Stomach (tissue), 9 donors: ENCODE results near the gene TMEM123. TPM values are rescaled to one million over a fixed set of nuclear protein-coding genes. Genes with fewer than 3 reads are reported as not detected.

ENCODE experiments used
- DNase-seq, 2 donors: peaks; one replicate each; pipeline versions ENCODE4 v3.0.0 to v3.0.0-alpha.2; 2013 to 2019
- H3K27ac ChIP-seq, 5 donors: fragments of 200-600 bp in 4 of 5; sonication (generic) in 4 of 5; one replicate each; pipeline ENCODE4 v1.5.1; 2013 to 2019; ENCODE audit warnings: mild to moderate bottlenecking in 1 of 5, moderate library complexity in 1 of 5
- H3K27me3 ChIP-seq, 3 donors: fragments of 200-600 bp; sonication (generic); one replicate each; pipeline ENCODE4 v1.5.1; 2017 to 2019; ENCODE audit warnings: mixed run types in 1 of 3
- H3K36me3 ChIP-seq, 4 donors: fragments of 200-600 bp; sonication (generic); 1 replicate in 3 of 4; 2 replicates in 1 of 4; pipeline ENCODE4 v1.5.1; 2016 to 2019
- H3K4me1 ChIP-seq, 4 donors: fragments of 200-600 bp; sonication (generic); one replicate each; pipeline ENCODE4 v1.5.1; 2016 to 2019
- H3K4me3 ChIP-seq, 4 donors: fragments of 200-600 bp; sonication (generic) in 3 of 4; one replicate each; pipeline ENCODE4 v1.5.1; 2016 to 2019; ENCODE audit warnings: mild to moderate bottlenecking in 1 of 4
- H3K9me3 ChIP-seq, 4 donors: fragments of 200-600 bp; sonication (generic); one replicate each; pipeline ENCODE4 v1.5.1; 2016 to 2019
- CTCF ChIP-seq, 7 experiments: fragments of 450-650 bp in 4 of 7; fragments of 200-600 bp in 3 of 7; sonication (generic) in 3 of 7; IDR thresholded peaks; one replicate each; pipeline ENCODE4 v1.5.1; 2016 to 2019; ENCODE audit warnings: antibody characterized with exemption in 7 of 7, control low read depth in 2 of 7, mild to moderate bottlenecking in 1 of 7
- EP300 ChIP-seq: sonication (generic); formaldehyde crosslinking; IDR thresholded peaks from one replicate; pipeline ENCODE4 v1.6.1; 2017; ENCODE audit warnings: antibody characterized with exemption
- POLR2A ChIP-seq, 4 donors: fragments of 450-650 bp; IDR thresholded peaks; one replicate each; pipeline ENCODE4 v1.6.1; 2016; ENCODE audit warnings: antibody characterized with exemption in 4 of 4, control low read depth in 2 of 4, mild to moderate bottlenecking in 1 of 4, moderate library complexity in 1 of 4
- POLR2AphosphoS5 ChIP-seq, 3 donors: sonication (generic); formaldehyde crosslinking; IDR thresholded peaks; one replicate each; pipeline ENCODE4 v1.6.1; 2016; ENCODE audit warnings: antibody characterized with exemption in 3 of 3
- WGBS, 5 donors: extraction: QIAGEN DNeasy Blood & Tissue Kit in 3 of 5; methylation state at CpG; one replicate each; pipeline versions ENCODE4 v1.1.5 to v1.1.7; 2013 to 2018; 5-methylcytosine and 5-hydroxymethylcytosine counted together
- intact Hi-C: fragments of 100-400 bp; cut with DNase I; formaldehyde crosslinking; loops from one replicate; pipeline ENCODE4 v1.15.1; 2023; ENCODE audit warnings: low total_unique reads
- polyA plus RNA-seq, 3 donors: library from polyadenylated mRNA; stranded (reverse); fragments of 200-250 nt; gene quantifications; one replicate each; pipeline ENCODE4 v1.2.3, GENCODE V29; 2013
- total RNA-seq, 5 donors: library from RNA; depleted of rRNA; stranded (reverse); fragments of >200 nt; gene quantifications; one replicate each; pipeline versions ENCODE4 v1.1.0 to v1.2.3, GENCODE V29; 2014 to 2016
- donor health status: healthy with polysubstance abuse.
- donor health status: Bipolar disorder and iron deficiency.
- donor health status: healthy.

TMEM123 gene
- total and polyA plus RNA-seq, 8 donors = 16.2 to 226 (median 51.6) TPM

DNA sequence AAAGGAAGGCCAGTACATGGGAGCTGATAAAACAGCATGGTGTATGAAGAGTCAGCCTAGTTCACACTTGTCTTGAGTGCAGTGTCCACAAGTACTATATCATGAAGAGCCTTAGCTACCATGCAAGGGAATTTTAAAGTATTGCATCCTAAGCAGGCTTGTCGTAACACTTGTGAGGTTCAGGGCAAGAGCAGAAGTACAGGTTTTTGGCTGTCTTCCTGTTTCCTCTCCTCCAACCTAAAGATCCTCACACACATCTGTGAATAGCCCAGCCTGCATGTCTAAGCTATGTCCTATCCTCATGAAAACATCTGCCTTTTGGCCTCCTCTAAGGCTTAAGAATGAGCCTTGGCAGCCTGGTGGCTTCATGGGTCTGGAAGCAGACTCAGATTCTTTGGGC lies 34.6 kb upstream of the TMEM123 start:
- H3K4me3 ChIP-seq = no peak overlapping the region
- no peaks in the 10 kb centered on the region for H3K36me3 ChIP-seq
- H3K4me1 ChIP-seq = peaks cover 0 to 5% (median 0%) of the 10 kb centered on the region in 4 donors
- H3K27ac ChIP-seq = no peak overlapping the region
- WGBS, 5 donors = 56 to 100% (median 84%) methylated on average over 1 of the region's 1 CpG
- intact Hi-C loops = loop anchor here (5.0 kb wide), 1 partner anchor 95 kb away; no protein-coding TSS in a partner anchor
- TF ChIP-seq CTCF (IDR thresholded peaks at IDR 0.05) (no peak), EP300 (no peak), POLR2A (IDR thresholded peaks at IDR 0.05) (no peak), POLR2AphosphoS5 (IDR thresholded peaks at IDR 0.05) (no peak)
- DNase-seq = no peak
- H3K9me3 ChIP-seq = no peaks in the 10 kb centered on the region
- H3K27me3 ChIP-seq = no peaks in the 10 kb centered on the region

- no peak for DNase-seq
- H3K9me3 ChIP-seq = no peaks in the 10 kb centered on the region
- no peaks in the 10 kb centered on the region for H3K36me3 ChIP-seq
- H3K27me3 ChIP-seq = no peaks in the 10 kb centered on the region
- 87 to 97% (median 94%) methylated on average over 2 of the region's 2 CpGs for whole genome bisulfite sequencing, 5 donors
- H3K27ac ChIP-seq = no peak overlapping the region
- no peak overlapping the region for H3K4me3 ChIP-seq
- TF ChIP-seq EP300 = no peak
- TF ChIP-seq POLR2AphosphoS5 (IDR thresholded peaks at IDR 0.05) = no peak
- no peak for TF ChIP-seq CTCF (IDR thresholded peaks at IDR 0.05)
- TF ChIP-seq POLR2A (IDR thresholded peaks at IDR 0.05) = no peak
- H3K4me1 ChIP-seq = peaks cover 0 to 9% (median 0%) of the 10 kb centered on the region in 4 donors
- intact Hi-C loops = loop anchor here (5.0 kb wide), 1 partner anchor 94 kb away; no protein-coding TSS in a partner anchor
Observed at GRCh38 chr11:102486584-102486983, 34.0 kb upstream of the TMEM123 start.

DNA sequence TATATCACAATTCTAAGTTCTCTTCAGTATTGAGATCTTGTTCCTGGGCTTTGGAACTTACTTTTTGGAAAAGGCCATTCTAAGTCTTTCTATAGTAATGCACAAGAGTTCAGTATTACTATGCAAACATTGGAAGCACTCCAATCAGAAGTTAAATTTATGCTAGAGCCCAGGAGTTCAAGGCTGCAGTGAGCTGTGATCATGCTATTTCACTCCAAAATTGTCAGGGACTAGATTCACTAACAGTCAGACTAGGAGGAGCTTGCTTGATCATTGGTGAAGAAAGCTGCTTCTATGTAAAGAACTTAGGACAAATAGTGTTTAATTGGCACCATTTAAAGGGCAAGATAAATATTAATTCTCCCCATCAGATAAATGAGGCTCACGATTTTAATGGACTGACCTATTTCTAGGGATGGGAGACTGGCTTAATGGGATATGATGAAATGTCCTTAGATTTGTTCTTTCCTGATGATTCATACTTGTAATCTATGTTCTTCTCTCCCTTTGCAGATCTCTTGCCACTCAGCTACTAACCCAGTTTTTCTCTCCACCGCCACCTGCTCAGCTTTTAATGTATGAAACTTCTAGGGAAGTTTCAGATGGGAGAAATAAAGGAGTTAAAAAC lies 32.6 kb upstream of the TMEM123 start:
- Histone ChIP-seq H3K9me3 (no peaks in the 10 kb centered on the region), H3K36me3 (no peaks in the 10 kb centered on the region), H3K27me3 (no peaks in the 10 kb centered on the region), H3K4me3 (no peak overlapping the region), H3K4me1 (peaks cover 0 to 13% (median 0%) of the 10 kb centered on the region in 4 donors), H3K27ac (no peak overlapping the region)
- intact Hi-C loops = loop anchor here (5.0 kb wide), 1 partner anchor 93 kb away; no protein-coding TSS in a partner anchor
- TF ChIP-seq CTCF (IDR thresholded peaks at IDR 0.05) (no peak), POLR2AphosphoS5 (IDR thresholded peaks at IDR 0.05) (no peak), POLR2A (IDR thresholded peaks at IDR 0.05) (no peak), EP300 (no peak)
- WGBS, 5 donors = 57 to 69% (median 65%) methylated on average over 2 of the region's 2 CpGs
- no peak for DNase-seq

DNA sequence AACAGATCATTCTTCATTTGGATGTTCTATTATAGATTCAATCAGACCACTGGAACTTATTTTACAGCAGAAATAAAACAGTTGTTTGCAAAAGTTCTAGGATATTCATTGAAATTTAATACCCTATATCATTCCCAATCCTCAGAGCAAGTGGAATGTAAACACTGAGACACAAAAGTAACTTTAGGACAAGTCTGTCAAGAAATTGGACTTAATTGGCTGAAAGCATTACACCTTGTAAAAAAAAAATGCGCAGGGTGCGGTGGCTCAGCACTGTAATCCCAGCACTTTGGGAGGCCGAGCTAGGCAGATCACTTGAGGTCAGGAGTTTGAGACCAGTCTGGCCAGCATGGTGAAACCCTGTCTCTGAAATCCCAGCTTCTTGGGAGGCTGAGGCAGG lies 29.9 kb upstream of the TMEM123 start:
- H3K27ac ChIP-seq = peak overlapping the region in 1 of 5 donors; percentile 20
- H3K27me3 ChIP-seq = no peaks in the 10 kb centered on the region
- DNase-seq = no peak
- H3K4me1 ChIP-seq = peaks cover 0 to 25% (median 4%) of the 10 kb centered on the region in 4 donors
- no peak for TF ChIP-seq POLR2AphosphoS5 (IDR thresholded peaks at IDR 0.05)
- TF ChIP-seq POLR2A (IDR thresholded peaks at IDR 0.05) = no peak
- TF ChIP-seq CTCF (IDR thresholded peaks at IDR 0.05) = no peak
- TF ChIP-seq EP300 = no peak
- no peaks in the 10 kb centered on the region for H3K36me3 ChIP-seq
- intact Hi-C loops = no loop called here
- 29 to 55% (median 40%) methylated on average over 2 to 3 of the region's 3 CpGs for WGBS, 5 donors
- no peak overlapping the region for H3K4me3 ChIP-seq
- no peaks in the 10 kb centered on the region for H3K9me3 ChIP-seq
